HG03439 (cell line): ENCODE data around the gene SLC39A1.
A peak's percentile ranks its signal among the peaks of the same experiment; 100 is the strongest.
"Not testable (repeated sequence)": the region's sequence is repeated elsewhere in the genome, so short reads cannot be mapped to it uniquely, and the experiment has no call there.

Source experiments
- ATAC-seq: cut with Tn5 transposase; IDR thresholded peaks from one replicate; pipeline ENCODE4 v1.9.1; 2021; ENCODE audit warnings: mild to moderate bottlenecking, moderate library complexity; ENCODE audit not compliant: unreplicated experiment

The SLC39A1 gene, protein sequence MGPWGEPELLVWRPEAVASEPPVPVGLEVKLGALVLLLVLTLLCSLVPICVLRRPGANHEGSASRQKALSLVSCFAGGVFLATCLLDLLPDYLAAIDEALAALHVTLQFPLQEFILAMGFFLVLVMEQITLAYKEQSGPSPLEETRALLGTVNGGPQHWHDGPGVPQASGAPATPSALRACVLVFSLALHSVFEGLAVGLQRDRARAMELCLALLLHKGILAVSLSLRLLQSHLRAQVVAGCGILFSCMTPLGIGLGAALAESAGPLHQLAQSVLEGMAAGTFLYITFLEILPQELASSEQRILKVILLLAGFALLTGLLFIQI

DNA sequence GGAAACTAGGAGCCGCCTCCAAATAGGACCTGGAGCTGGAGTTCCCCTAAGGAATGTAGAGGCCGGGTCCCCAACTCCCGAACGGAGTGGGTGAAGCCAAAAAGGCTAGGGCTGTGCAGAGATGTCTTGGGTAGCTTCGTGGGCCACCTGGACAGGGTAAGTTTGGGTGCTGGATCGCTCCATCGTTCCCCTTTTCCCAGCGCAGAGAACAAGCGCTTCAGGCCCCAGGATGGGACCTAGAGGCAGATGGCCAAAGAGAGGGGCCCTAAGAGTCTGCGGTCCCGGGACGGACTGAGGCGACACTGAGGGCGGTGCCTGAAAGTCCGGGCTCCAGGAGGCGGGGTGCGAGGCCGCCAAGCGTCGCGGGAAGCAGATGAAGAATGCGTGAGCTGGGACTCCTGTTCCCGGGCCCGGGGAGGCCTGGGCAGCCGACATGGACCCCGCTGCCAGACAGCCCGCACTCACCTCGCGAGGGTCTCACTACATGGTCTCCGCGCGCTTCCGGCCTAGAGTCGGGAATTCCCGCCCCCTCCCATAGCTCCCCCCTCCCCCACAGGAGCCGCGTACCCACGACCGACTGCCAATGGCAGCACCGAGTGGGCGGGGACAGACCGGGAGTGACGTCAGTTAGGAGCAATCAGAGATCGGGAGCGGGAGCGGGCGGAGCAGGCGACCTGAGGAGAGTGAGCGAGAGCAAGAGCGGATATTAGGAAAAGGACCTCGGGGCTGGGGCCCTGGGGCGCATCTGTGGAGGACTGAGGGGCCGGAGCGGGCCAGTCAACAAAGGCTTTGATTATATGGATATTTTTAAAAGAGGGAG, at the start of gene SLC39A1:
TSS of gene SLC39A1 (minus strand) at position 508 of the 820 bp plus-strand sequence. CDS start 822 bp downstream, outside the sequence.
- ATAC-seq: peak; percentile 43

DNA sequence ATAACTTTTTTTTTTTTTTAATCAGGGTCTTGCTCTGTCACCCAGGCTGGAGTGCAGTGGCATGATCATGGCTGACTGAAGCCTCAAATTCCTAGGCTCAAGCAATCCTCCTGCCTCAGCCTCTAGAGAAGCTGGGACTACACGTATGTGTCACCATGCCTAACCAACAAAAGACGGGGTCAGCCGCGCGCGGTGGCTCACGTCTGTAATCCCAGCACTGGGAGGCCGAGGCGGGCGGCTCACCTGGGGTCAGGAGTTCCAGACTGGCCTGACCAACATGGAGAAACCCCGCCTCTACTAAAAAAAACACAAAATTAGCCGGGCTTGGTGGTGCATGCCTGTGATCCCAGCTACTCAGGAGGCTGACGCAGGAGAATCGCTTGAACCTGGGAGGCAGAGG, 49.2 kb upstream of the SLC39A1 start:
- ATAC-seq: not testable (repeated sequence)

DNA sequence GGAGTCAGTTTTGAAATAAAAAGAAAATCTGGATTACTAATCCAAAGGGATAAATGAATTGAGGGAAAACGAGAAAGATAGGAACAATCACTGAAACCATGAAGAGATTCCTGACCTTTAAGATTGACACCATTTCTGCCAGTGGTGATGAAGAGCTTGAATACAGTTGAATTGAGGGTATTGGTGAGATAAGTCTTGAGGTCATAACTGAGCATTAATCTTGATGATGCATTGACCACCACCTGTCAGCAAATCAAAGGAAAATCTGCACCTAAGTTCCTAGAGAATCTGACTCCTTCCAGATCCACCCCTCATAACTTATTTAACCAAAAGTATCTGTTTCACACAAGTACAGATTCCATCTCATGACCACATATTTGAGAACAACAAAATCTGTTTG, 48.8 kb upstream of the SLC39A1 start:
- ATAC-seq: no peak

DNA sequence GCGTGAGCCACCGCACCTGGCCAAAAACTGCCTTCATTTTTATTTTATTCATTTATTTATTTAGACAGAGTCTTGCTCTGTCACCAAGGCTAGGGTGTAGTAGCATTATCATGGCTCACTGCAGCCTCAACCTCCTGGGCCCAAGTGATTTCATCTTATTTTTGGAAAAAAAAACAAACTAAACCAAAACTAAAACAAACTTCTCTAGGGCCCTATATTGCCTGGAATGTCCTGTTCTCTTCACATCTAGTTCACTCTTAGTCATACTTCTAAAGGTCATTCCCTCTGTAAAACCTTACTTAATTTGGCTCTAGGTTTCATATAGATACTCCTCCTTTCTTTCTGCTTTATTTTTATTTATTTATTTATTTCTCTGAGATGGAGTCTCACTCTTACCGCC, 42.8 kb upstream of the SLC39A1 start:
- no peak for ATAC-seq

DNA sequence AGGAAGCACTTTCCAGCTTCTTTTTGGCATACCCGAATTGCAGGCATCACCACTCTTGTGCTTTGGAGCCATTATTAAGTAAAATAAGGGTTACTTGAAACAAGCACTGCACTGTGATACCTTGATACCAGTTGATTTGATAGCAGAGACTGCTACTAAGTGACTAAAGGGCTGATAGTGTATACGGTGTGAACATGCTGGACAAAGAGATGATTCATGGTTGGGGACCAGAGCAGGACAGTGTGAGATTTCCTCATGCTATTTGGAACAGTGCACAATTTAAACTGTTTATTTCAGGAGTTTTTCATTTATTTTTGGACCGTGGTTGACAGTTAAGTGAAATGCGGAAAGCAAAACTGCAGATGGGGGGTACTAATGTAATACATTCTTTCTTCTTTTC, 37.1 kb upstream of the SLC39A1 start:
- no peak for ATAC-seq

DNA sequence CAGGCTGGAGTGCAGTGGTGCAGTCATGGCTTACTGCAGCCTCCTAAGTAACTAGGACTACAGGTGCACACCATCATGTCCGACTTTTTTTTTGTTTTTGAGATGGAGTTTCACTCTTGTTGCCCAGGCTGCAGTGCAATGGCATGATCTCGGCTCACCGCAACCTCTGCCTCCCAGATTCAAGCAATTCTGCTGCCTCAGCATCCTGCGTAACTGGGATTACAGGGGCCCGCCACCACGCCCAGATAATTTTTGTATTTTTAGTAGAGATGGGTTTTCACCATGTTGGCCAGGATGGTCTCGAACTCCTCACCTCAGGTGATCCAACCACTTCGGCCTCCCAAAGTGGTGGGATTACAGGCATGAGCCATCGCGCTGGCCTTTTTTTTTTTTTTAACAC, 33.5 kb upstream of the SLC39A1 start:
- ATAC-seq: not testable (repeated sequence)

DNA sequence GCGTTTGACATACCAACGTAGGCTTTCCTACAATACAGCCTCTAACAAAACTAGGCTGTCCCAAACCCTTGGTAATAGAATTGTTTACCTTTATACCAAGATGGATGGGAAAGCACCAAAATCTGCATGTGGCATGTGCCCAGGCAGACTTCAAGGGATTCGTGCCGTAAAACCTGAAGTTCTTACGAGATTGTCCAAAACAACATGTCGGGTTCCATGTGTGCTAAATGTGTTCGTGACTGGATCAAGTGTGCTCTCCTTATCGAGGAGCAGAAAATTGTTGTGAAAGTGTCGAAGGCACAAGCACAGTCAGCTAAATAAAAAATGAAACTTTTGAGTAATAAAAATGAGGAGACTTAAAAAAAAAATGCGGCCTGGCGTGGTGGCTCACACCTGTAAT, 32.3 kb upstream of the SLC39A1 start:
- no peak for ATAC-seq

DNA sequence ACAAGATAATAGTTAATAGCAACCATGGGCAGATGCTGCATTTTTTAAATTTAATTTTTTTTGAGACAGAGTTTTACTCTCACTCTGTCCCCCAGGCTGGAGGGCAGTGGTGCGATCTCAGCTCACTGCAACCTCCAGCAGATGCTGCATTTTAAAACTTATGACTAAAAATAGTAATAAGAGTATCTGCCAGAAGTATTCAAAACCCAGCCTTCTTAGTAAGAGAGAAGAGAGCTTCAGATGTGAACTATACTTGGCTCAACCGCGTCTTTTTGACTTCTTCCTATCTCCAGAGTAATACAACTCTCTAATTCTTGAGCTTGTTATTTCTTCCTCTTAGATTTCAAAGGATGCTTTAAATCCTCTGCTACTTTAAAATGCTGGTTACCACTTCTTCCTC, 31.9 kb upstream of the SLC39A1 start:
- no peak for ATAC-seq

DNA sequence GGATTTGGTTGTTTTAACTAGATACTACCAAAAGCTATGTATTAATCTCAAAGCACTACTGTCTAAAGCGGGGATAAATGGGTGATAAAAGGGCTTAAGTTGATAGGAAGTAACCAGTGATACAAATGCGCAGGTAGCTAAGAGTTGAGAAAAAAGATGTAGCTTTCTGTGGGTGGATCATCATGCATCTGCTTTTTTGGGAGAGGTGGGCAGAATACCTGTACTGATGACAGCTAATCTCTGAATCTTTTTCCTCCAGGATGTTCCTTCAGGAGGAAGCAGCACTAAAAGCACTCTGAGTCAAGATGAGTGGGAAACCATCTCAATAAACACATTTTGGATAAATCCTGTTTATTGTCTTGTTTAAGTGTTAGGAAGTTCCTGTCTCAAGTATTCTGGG, 28.5 kb upstream of the SLC39A1 start:
- ATAC-seq: no peak

DNA sequence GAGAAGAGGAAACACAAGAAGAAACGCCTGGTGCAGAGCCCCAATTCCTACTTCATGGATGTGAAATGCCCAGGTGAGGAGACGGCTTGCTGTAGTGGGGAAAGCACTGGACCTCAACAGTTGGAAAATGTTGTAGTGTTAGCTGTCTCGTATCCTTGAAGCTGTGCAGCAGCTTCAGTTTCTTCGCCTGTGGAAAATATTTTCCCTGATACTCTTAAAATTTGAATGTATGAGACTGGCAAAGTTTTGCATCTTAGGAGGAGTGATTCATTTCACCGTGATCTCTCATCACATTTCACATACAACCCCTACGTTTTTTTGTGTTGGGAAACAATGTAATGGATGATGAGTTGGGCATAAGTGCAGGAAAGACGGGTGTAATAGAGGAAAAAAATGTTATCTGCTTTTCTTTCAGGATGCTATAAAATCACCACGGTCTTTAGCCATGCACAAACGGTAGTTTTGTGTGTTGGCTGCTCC, 27.9 kb upstream of the SLC39A1 start:
- ATAC-seq: no peak

DNA sequence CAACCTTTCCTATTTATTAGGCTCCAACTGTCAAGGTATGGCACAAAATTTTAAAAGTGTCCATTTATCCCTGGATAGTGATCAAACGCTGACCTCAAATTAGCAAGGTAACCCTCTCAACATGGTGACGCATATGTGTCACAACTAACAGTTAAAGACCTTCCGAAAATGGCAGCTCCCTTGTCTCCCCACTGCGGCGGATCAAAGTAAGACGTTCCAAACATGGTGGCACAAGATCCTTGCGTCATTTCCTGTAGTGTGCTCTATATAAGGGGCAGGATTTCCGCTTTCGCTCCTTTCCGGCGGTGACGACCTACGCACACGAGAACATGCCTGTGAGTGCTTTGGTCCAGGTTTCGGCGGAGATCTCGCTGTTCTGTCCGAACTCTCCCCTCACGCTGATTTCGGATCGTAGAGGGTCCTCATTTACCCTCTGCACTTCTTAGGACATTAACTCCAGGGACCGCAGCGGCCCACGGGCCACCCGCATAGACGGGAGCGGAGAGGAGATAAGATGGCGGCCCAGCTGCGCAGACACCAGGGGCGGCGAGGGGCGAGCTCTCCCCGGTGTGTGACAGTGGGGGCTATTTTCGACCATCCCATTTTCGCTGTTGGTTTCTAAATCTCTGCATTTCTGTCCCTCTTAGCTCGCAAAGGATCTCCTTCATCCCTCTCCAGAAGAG, 27.3 kb upstream of the SLC39A1 start, which contains the start of gene RPS27:
TSS of gene RPS27 (plus strand) at position 295 of the 683 bp plus-strand sequence. CDS start at position 330, 35 bp downstream.
- ATAC-seq: peak; percentile 76

DNA sequence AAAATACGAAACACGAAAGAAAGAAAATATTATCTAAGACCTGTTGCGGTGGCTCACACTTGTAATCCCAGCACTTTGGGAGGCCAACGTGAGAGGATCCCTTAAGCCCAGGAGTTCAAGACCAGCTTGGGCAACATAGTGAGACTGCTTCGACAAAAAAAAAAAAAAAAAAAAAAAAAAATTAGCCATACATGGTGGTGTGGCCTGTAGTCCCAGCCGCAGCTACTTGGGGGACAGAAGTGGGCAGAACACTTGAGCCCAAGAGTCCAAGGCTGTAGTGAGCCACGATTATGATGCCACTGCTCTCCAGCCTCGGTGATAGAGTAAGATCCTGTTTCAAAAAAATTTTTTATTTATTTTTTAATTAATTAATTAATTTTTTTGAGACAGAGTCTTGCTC, 24.3 kb upstream of the SLC39A1 start:
- ATAC-seq: no peak

DNA sequence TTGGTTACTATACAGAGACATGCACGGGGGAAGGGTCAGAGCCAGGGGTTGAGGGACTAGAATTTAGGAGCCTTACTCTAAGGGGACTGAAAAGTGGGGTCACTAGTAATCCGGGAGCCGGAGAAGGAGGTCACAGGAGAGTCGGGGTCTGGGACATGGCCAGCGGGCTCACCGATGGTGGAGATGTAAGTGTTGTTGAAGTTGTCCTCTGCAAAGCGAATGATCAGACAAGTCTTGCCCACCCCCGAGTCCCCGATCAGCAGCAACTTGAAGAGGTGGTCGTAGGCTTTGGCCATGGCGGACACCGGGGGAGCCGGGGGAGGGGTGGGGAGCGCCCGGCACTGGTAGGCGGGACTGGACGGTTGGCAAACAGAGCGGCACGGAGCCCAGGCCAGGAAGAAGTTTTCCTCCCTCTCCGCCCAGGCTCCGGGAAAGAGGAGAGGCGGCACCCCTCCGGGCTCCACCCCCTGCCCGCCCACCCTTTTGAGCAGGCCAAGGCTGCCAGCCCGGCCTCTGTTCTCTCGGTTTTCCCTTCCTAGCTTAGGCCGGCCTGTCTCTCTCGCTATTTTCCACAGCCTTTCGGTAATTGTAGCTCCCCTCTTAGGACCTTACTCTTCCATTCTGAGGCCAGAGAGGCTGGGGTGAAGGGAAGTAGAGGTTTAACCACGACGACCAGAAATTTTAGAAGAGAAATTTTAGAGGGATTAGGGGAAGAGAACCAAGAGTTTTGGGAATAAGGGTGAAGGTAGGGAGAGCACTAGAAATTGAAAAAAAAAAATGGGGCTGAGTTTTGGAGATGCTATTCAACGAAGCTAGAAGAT, 22.8 kb upstream of the SLC39A1 start, which contains the start of gene RAB13:
TSS of gene RAB13 (minus strand) at position 399 of the 821 bp plus-strand sequence. CDS start at position 296, 103 bp downstream.
- ATAC-seq: no peak

DNA sequence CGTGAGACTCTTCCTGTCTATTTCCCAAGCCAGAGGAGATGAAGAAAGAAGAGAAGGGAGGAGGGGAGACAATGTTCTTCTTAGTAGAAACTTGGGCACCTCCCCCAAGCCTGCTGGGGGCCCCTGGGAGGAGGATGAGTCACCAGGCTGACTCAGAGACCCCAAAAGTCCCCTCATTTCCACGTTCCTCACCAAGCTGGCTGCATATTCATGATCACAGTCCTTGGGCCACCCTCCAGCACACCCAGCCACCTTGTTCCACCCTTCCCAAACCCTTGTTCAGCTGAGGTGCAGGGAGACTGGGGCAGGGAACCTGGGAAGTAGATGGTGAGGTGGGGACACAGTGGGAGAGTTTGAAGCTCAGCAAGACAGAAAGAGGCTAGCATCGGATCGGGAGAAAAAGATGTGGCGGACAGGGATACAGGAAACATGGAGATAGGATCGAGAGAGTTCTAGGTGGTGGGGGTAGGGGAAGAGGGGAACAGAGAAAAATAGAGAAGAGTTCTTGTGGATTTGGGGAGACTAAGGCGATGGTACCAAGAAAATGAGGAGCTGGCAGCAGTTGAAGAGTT, 22.1 kb upstream of the SLC39A1 start:
- ATAC-seq: no peak

DNA sequence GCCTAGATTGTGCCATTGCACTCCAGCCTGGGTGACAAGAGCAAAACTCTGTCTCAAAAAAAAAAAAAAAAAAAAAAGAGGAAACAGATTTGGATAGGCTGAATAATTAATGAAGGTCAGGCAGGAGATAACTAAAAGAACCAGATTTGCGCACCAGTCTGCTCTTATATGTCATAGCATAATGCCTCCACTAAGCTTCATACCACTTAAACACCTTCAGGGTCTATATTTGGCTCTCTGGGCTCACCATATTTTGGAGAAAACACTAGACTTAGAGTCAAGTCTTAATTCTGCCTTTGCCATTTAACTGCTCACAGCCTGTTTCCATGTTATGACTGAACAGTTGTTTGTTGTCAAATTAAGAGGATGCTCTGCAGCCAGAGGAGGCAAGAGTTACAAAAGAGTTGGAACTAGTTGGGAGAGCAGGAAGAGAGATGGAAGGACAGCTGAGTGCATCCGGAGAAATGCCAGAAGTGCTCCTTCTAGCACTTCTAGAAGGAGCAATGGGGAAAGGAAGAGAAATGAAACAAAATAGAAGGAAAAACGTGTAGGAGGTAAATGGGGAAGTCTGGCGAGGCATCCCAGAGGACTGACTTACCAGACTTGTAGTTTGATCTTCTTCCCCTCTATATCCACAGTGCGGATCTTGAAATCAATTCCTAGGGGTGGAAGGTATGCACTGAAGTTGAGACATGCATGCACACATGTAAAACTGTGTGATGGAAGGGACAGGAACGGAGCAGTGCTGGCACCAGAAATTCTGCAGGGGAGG, 21.0 kb upstream of the SLC39A1 start:
- no peak for ATAC-seq

DNA sequence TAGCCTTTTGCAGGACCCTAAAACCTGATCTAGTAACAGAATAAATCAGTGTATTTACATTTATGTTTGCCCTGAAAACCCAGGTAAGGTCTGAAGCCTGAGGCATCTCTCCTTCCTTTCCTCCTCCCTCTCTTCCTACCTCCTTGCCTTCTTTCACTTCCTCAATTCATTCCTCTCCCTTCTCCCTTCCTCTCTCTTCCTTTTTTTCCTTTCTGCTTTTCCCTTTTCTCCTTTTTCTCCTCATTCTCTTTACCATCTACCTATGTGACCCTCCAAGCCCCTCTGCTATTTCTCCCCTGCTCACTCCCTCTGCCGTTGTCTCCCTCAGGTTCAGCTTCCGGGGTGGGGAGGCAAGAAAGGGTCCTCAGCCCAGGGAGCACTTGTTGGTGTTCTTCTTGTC, 18.4 kb upstream of the SLC39A1 start:
- not testable (repeated sequence) for ATAC-seq

DNA sequence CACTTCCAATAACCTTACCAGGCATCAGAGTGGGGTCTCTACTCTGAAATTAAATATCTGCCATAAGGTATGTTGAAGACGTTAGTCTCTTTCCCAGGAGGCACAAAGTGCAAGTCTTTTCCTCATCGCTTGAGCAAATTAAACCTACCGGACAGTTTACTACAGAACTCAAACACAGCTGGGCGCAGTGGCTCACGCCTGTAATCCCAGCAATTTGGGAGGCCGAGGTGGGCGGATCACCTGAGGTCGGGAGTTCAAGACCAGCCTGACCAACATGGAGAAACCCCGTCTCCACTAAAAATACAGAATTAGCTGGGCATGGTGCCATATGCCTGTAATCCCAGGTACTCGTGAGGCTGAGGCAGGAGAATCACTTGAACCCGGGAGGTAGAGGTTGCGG, 15.8 kb upstream of the SLC39A1 start:
- not testable (repeated sequence) for ATAC-seq

DNA sequence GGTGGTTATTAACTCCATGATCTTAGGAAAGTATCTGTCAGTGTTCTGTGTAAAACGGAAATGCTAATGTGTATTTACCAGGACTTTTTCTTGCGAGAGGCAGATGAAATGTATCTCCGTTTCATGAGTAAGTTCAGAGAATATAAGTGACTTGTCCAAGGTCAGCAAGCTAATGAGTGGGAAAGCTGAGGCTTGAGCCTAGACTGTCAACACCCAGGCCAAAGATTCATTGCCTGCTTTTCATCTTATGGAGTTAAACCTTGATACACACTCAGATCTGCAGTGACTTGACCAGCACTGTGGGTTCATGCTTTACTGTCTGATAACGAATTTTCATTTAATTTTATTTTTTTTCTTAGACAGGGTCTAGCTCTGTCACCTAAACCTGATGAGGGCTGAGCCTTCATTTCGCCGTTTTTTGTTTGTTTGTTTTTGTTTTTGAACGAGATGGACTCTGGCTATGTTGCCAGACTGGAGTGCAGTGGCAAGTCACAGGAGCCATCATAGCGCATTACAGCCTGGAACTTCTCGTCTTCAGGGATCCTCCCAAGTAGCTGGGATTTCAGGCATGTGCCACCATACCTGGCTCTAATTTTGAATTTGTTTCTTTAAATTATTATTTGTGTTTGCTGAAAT, 15.1 kb upstream of the SLC39A1 start:
- no peak for ATAC-seq
